HG03439 (cell line): ENCODE measurements around the gene PTGES2.
"Not testable (repeated sequence)": the region's sequence is repeated elsewhere in the genome, so short reads cannot be mapped to it uniquely, and the experiment has no call there.

Experiments used
- ATAC-seq: cut with Tn5 transposase; IDR thresholded peaks from one replicate; pipeline ENCODE4 v1.9.1; 2021; ENCODE audit warnings: mild to moderate bottlenecking, moderate library complexity; ENCODE audit not compliant: unreplicated experiment

PTGES2 gene

GRCh38 chr9:128139621-128140020 is 12.1 kb upstream of the PTGES2 start:
- no peak for ATAC-seq

GRCh38 chr9:128138001-128138400 is 10.5 kb upstream of the PTGES2 start:
- no peak for ATAC-seq

GRCh38 chr9:128136816-128137793 is 9.6 kb upstream of the PTGES2 start:
- no peak for ATAC-seq

- ATAC-seq = not testable (repeated sequence)
Measured at GRCh38 chr9:128135561-128135960, 8.0 kb upstream of the PTGES2 start.

- not testable (repeated sequence) for ATAC-seq
Measured at GRCh38 chr9:128132139-128132538, 4.6 kb upstream of the PTGES2 start.

- not testable (repeated sequence) for ATAC-seq
Measured at GRCh38 chr9:128131346-128131745, 3.8 kb upstream of the PTGES2 start.

- ATAC-seq = not testable (repeated sequence)
Measured at GRCh38 chr9:128130651-128131050, 3.1 kb upstream of the PTGES2 start.

- ATAC-seq = not testable (repeated sequence)
Measured at GRCh38 chr9:128129976-128130590, 2.6 kb upstream of the PTGES2 start.

GRCh38 chr9:128128836-128129590 is 1.5 kb upstream of the PTGES2 start:
- ATAC-seq = no peak

GRCh38 chr9:128127990-128128835 is 684 bp upstream of the PTGES2 start:
- ATAC-seq = peak; percentile 72

GRCh38 chr9:128125580-128126354 is 1.8 kb downstream of the PTGES2 start:
- no peak for ATAC-seq

- no peak for ATAC-seq
Measured at GRCh38 chr9:128124873-128125579, 2.5 kb downstream of the PTGES2 start.

- ATAC-seq = no peak
Measured at GRCh38 chr9:128124451-128124850, 3.1 kb downstream of the PTGES2 start.

- ATAC-seq = no peak
Measured at GRCh38 chr9:128123451-128124080, 4.0 kb downstream of the PTGES2 start.

- no peak for ATAC-seq
Measured at GRCh38 chr9:128122809-128123175, 4.7 kb downstream of the PTGES2 start.

GRCh38 chr9:128121924-128122808 is 5.4 kb downstream of the PTGES2 start:
- ATAC-seq = no peak

- ATAC-seq = no peak
Measured at GRCh38 chr9:128121466-128121810, 6.1 kb downstream of the PTGES2 start.
